ENCODE measurements around the gene APOL6. TPM values are rescaled to one million over a fixed set of nuclear protein-coding genes. Genes with fewer than 3 reads are reported as not detected.
A peak's percentile ranks its signal among the peaks of the same experiment; 100 is the strongest.

APOL6 gene
- total and polyA plus RNA-seq, 9 of the 15 experiments (the other 6 are each of a cell fraction or from before 2014, with no cell fraction given) = 0.29 to 1.2 (median 0.70) TPM

- no peak for TF ChIP-seq ZC3H11A (IDR thresholded peaks at IDR 0.05; ENCODE audit: low read depth, low read length)
- TF ChIP-seq ZNF445 (CRISPR knock-in tag; IDR thresholded peaks at IDR 0.05; ENCODE audit: low read depth) = no peak
- peak; percentile 67 for TF ChIP-seq ZNF175 (CRISPR knock-in tag; IDR thresholded peaks at IDR 0.05; ENCODE audit: low read depth)
- peak; percentile 81 for TF ChIP-seq ARID1B (IDR thresholded peaks at IDR 0.05)
- no peak for TF ChIP-seq ZNF668 (CRISPR knock-in tag; IDR thresholded peaks at IDR 0.05)
- TF ChIP-seq, protein P1, sequence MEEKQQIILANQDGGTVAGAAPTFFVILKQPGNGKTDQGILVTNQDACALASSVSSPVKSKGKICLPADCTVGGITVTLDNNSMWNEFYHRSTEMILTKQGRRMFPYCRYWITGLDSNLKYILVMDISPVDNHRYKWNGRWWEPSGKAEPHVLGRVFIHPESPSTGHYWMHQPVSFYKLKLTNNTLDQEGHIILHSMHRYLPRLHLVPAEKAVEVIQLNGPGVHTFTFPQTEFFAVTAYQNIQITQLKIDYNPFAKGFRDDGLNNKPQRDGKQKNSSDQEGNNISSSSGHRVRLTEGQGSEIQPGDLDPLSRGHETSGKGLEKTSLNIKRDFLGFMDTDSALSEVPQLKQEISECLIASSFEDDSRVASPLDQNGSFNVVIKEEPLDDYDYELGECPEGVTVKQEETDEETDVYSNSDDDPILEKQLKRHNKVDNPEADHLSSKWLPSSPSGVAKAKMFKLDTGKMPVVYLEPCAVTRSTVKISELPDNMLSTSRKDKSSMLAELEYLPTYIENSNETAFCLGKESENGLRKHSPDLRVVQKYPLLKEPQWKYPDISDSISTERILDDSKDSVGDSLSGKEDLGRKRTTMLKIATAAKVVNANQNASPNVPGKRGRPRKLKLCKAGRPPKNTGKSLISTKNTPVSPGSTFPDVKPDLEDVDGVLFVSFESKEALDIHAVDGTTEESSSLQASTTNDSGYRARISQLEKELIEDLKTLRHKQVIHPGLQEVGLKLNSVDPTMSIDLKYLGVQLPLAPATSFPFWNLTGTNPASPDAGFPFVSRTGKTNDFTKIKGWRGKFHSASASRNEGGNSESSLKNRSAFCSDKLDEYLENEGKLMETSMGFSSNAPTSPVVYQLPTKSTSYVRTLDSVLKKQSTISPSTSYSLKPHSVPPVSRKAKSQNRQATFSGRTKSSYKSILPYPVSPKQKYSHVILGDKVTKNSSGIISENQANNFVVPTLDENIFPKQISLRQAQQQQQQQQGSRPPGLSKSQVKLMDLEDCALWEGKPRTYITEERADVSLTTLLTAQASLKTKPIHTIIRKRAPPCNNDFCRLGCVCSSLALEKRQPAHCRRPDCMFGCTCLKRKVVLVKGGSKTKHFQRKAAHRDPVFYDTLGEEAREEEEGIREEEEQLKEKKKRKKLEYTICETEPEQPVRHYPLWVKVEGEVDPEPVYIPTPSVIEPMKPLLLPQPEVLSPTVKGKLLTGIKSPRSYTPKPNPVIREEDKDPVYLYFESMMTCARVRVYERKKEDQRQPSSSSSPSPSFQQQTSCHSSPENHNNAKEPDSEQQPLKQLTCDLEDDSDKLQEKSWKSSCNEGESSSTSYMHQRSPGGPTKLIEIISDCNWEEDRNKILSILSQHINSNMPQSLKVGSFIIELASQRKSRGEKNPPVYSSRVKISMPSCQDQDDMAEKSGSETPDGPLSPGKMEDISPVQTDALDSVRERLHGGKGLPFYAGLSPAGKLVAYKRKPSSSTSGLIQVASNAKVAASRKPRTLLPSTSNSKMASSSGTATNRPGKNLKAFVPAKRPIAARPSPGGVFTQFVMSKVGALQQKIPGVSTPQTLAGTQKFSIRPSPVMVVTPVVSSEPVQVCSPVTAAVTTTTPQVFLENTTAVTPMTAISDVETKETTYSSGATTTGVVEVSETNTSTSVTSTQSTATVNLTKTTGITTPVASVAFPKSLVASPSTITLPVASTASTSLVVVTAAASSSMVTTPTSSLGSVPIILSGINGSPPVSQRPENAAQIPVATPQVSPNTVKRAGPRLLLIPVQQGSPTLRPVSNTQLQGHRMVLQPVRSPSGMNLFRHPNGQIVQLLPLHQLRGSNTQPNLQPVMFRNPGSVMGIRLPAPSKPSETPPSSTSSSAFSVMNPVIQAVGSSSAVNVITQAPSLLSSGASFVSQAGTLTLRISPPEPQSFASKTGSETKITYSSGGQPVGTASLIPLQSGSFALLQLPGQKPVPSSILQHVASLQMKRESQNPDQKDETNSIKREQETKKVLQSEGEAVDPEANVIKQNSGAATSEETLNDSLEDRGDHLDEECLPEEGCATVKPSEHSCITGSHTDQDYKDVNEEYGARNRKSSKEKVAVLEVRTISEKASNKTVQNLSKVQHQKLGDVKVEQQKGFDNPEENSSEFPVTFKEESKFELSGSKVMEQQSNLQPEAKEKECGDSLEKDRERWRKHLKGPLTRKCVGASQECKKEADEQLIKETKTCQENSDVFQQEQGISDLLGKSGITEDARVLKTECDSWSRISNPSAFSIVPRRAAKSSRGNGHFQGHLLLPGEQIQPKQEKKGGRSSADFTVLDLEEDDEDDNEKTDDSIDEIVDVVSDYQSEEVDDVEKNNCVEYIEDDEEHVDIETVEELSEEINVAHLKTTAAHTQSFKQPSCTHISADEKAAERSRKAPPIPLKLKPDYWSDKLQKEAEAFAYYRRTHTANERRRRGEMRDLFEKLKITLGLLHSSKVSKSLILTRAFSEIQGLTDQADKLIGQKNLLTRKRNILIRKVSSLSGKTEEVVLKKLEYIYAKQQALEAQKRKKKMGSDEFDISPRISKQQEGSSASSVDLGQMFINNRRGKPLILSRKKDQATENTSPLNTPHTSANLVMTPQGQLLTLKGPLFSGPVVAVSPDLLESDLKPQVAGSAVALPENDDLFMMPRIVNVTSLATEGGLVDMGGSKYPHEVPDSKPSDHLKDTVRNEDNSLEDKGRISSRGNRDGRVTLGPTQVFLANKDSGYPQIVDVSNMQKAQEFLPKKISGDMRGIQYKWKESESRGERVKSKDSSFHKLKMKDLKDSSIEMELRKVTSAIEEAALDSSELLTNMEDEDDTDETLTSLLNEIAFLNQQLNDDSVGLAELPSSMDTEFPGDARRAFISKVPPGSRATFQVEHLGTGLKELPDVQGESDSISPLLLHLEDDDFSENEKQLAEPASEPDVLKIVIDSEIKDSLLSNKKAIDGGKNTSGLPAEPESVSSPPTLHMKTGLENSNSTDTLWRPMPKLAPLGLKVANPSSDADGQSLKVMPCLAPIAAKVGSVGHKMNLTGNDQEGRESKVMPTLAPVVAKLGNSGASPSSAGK (IDR thresholded peaks at IDR 0.05) = peak; percentile 64
These were observed 8.1 kb downstream of the APOL6 start (continued) for GRCh38 chr22:35656284-35656752.
